HepG2 (cell line): ENCODE data around the gene SMIM41. TPM values are rescaled to one million over a fixed set of nuclear protein-coding genes. Genes with fewer than 3 reads are reported as not detected.

Experiments used
- BHLHE40 ChIP-seq: IDR thresholded peaks from 2 replicates; pipeline ENCODE4 v1.6.1; 2011; ENCODE audit warnings: low read length, improper control_type of control experiment
- ELF3 ChIP-seq: IDR thresholded peaks from 2 replicates; pipeline ENCODE4 v1.6.1; 2016; ENCODE audit warnings: missing genetic modification reagents, missing compliant biosample characterization
- FOSL2 ChIP-seq: sonication (generic); formaldehyde crosslinking; IDR thresholded peaks from 2 replicates; pipeline ENCODE4 v1.4.0; 2020; ENCODE audit warnings: missing genetic modification reagents
- MAFF ChIP-seq: IDR thresholded peaks from 2 replicates; pipeline ENCODE4 v1.6.1; 2011; ENCODE audit warnings: low read depth, low read length, improper control_type of control experiment
- MBD4 ChIP-seq: IDR thresholded peaks from 2 replicates; pipeline ENCODE4 v1.6.1; 2012; ENCODE audit warnings: low read length, inconsistent platforms, borderline replicate concordance
- SALL1 ChIP-seq: sonication (generic); formaldehyde crosslinking; IDR thresholded peaks from 2 replicates; pipeline ENCODE4 v1.8.0; 2022; ENCODE audit warnings: mild to moderate bottlenecking, missing genetic modification reagents
- SMC3 ChIP-seq: IDR thresholded peaks from 2 replicates; pipeline ENCODE4 v1.6.1; 2011; ENCODE audit warnings: low read length, improper control_type of control experiment
- SRF ChIP-seq: IDR thresholded peaks from 2 replicates; pipeline ENCODE4 v1.6.1; 2011; ENCODE audit warnings: mild to moderate bottlenecking, low read depth, low read length, moderate library complexity
- TCF7 ChIP-seq: sonication (generic); IDR thresholded peaks from 2 replicates; pipeline ENCODE4 v1.6.1; 2016; ENCODE audit warnings: antibody characterized with exemption, low read depth
- XBP1 ChIP-seq: sonication (generic); formaldehyde crosslinking; IDR thresholded peaks from 2 replicates; pipeline ENCODE4 v1.5.0; 2020; ENCODE audit warnings: missing genetic modification reagents
- ZNF101 ChIP-seq: sonication (generic); formaldehyde crosslinking; IDR thresholded peaks from 2 replicates; pipeline ENCODE4 v1.4.0; 2020; ENCODE audit warnings: mild to moderate bottlenecking, low read depth, missing genetic modification reagents, borderline replicate concordance
- ZNF331 ChIP-seq: sonication (generic); formaldehyde crosslinking; IDR thresholded peaks from 2 replicates; pipeline ENCODE4 v1.4.0; 2020; ENCODE audit warnings: missing genetic modification reagents
- ZNF543 ChIP-seq: sonication (generic); formaldehyde crosslinking; IDR thresholded peaks from 2 replicates; pipeline ENCODE4 v1.4.0; 2020; ENCODE audit warnings: mild to moderate bottlenecking, missing genetic modification reagents
- ZNF816 ChIP-seq: sonication (generic); formaldehyde crosslinking; IDR thresholded peaks from 2 replicates; pipeline ENCODE4 v1.8.0; 2022; ENCODE audit warnings: missing genetic modification reagents, mild to moderate bottlenecking, borderline replicate concordance
- polyA plus RNA-seq, 8 experiments: library from polyadenylated mRNA; depleted of rRNA in 3 of 8; stranded (reverse) in 7 of 8; unstranded in 1 of 8; fragments of >200 nt; fragmentation: Illumina TruSeq in 4 of 8; extraction: Trizol in 4 of 8; gene quantifications; 2 replicates each; pipeline versions ENCODE4 v1.2.1 to v1.2.3, GENCODE V29; 2011 to 2016; ENCODE audit warnings: low read depth in 4 of 8, missing spikeins in 1 of 8, mixed read lengths in 1 of 8; ENCODE audit not compliant: insufficient read depth in 1 of 8
- total RNA-seq, 5 experiments: library from RNA; depleted of rRNA; stranded (reverse); fragments of >200 nt; fragmentation: Illumina TruSeq; extraction: Trizol; gene quantifications; 2 replicates each; pipeline ENCODE4 v1.2.3, GENCODE V29; 2016; ENCODE audit warnings: low read depth in 1 of 5
- TF ChIP-seq, protein P1 (sequence below): sonication (generic); formaldehyde crosslinking; IDR thresholded peaks from 2 replicates; pipeline ENCODE4 v1.5.0; 2020; ENCODE audit warnings: mild to moderate bottlenecking, missing genetic modification reagents, borderline replicate concordance
- TF ChIP-seq, protein P2 (sequence below): sonication (generic); formaldehyde crosslinking; IDR thresholded peaks from 2 replicates; pipeline ENCODE4 v1.4.0; 2020; ENCODE audit warnings: low read depth, mild to moderate bottlenecking, missing genetic modification reagents
- TF ChIP-seq, protein P3 (sequence below): sonication (generic); formaldehyde crosslinking; conservative IDR thresholded peaks from 2 replicates; pipeline ENCODE4 v1.4.0; 2020; ENCODE audit warnings: missing genetic modification reagents
- TF ChIP-seq, protein P4 (sequence below): sonication (generic); formaldehyde crosslinking; IDR thresholded peaks from 2 replicates; pipeline ENCODE4 v1.4.0; 2020; ENCODE audit warnings: missing genetic modification reagents

The SMIM41 gene
- total and polyA plus RNA-seq, 2 of the 13 experiments (the other 11 are each of a cell fraction or from before 2014, with no cell fraction given) = not detected

DNA sequence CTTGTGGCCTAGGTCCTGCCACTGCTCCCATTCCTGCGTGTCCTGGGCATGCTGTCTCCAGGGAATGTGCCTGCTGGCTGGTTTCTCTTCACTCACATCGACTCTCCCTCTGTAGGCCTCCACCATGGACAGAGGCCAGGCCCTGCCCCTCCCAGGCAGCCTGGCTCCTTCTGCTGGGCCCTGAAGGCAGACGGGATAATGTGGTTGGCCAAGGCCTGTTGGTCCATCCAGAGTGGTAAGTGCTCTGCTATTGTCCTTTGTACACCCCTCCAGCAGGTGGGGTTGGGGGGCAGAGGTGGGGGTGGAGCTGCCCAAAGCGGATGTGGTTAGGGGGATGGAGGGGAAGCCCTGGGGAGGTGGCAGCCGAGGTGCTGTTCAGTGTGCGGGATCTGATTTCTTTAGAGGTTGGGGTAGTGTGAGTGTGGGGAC is 37.8 kb upstream of the SMIM41 start (continued):
- TF ChIP-seq, protein P1, sequence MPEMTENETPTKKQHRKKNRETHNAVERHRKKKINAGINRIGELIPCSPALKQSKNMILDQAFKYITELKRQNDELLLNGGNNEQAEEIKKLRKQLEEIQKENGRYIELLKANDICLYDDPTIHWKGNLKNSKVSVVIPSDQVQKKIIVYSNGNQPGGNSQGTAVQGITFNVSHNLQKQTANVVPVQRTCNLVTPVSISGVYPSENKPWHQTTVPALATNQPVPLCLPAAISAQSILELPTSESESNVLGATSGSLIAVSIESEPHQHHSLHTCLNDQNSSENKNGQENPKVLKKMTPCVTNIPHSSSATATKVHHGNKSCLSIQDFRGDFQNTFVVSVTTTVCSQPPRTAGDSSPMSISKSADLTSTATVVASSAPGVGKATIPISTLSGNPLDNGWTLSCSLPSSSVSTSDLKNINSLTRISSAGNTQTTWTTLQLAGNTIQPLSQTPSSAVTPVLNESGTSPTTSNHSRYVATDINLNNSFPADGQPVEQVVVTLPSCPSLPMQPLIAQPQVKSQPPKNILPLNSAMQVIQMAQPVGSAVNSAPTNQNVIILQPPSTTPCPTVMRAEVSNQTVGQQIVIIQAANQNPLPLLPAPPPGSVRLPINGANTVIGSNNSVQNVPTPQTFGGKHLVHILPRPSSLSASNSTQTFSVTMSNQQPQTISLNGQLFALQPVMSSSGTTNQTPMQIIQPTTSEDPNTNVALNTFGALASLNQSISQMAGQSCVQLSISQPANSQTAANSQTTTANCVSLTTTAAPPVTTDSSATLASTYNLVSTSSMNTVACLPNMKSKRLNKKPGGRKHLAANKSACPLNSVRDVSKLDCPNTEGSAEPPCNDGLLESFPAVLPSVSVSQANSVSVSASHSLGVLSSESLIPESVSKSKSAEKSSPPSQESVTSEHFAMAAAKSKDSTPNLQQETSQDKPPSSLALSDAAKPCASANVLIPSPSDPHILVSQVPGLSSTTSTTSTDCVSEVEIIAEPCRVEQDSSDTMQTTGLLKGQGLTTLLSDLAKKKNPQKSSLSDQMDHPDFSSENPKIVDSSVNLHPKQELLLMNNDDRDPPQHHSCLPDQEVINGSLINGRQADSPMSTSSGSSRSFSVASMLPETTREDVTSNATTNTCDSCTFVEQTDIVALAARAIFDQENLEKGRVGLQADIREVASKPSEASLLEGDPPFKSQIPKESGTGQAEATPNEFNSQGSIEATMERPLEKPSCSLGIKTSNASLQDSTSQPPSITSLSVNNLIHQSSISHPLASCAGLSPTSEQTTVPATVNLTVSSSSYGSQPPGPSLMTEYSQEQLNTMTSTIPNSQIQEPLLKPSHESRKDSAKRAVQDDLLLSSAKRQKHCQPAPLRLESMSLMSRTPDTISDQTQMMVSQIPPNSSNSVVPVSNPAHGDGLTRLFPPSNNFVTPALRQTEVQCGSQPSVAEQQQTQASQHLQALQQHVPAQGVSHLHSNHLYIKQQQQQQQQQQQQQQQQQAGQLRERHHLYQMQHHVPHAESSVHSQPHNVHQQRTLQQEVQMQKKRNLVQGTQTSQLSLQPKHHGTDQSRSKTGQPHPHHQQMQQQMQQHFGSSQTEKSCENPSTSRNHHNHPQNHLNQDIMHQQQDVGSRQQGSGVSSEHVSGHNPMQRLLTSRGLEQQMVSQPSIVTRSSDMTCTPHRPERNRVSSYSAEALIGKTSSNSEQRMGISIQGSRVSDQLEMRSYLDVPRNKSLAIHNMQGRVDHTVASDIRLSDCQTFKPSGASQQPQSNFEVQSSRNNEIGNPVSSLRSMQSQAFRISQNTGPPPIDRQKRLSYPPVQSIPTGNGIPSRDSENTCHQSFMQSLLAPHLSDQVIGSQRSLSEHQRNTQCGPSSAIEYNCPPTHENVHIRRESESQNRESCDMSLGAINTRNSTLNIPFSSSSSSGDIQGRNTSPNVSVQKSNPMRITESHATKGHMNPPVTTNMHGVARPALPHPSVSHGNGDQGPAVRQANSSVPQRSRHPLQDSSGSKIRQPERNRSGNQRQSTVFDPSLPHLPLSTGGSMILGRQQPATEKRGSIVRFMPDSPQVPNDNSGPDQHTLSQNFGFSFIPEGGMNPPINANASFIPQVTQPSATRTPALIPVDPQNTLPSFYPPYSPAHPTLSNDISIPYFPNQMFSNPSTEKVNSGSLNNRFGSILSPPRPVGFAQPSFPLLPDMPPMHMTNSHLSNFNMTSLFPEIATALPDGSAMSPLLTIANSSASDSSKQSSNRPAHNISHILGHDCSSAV (CRISPR knock-in tag) = no peak
- TF ChIP-seq ZNF101 = no peak
- TF ChIP-seq ELF3 (CRISPR knock-in tag) = no peak
- TF ChIP-seq, protein P2, sequence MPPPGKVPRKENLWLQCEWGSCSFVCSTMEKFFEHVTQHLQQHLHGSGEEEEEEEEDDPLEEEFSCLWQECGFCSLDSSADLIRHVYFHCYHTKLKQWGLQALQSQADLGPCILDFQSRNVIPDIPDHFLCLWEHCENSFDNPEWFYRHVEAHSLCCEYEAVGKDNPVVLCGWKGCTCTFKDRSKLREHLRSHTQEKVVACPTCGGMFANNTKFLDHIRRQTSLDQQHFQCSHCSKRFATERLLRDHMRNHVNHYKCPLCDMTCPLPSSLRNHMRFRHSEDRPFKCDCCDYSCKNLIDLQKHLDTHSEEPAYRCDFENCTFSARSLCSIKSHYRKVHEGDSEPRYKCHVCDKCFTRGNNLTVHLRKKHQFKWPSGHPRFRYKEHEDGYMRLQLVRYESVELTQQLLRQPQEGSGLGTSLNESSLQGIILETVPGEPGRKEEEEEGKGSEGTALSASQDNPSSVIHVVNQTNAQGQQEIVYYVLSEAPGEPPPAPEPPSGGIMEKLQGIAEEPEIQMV (CRISPR knock-in tag) = no peak
- no peak for TF ChIP-seq XBP1
- no peak for TF ChIP-seq TCF7
- TF ChIP-seq FOSL2 (CRISPR knock-in tag) = no peak
- no peak for TF ChIP-seq ZNF331
- no peak for TF ChIP-seq SRF
- TF ChIP-seq SALL1 (CRISPR knock-in tag) = 0 out of 2 replicates have a peak, but pooled peaks have one; percentile 19
- TF ChIP-seq MAFF = no peak
- TF ChIP-seq BHLHE40 = no peak
- TF ChIP-seq ZNF543 (CRISPR knock-in tag) = no peak
- TF ChIP-seq SMC3 = no peak
- TF ChIP-seq, protein P3, sequence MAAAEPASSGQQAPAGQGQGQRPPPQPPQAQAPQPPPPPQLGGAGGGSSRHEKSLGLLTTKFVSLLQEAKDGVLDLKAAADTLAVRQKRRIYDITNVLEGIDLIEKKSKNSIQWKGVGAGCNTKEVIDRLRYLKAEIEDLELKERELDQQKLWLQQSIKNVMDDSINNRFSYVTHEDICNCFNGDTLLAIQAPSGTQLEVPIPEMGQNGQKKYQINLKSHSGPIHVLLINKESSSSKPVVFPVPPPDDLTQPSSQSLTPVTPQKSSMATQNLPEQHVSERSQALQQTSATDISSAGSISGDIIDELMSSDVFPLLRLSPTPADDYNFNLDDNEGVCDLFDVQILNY (CRISPR knock-in tag) = no peak
- TF ChIP-seq ZNF816 (CRISPR knock-in tag) = no peak
- no peak for TF ChIP-seq MBD4
- TF ChIP-seq, protein P4, sequence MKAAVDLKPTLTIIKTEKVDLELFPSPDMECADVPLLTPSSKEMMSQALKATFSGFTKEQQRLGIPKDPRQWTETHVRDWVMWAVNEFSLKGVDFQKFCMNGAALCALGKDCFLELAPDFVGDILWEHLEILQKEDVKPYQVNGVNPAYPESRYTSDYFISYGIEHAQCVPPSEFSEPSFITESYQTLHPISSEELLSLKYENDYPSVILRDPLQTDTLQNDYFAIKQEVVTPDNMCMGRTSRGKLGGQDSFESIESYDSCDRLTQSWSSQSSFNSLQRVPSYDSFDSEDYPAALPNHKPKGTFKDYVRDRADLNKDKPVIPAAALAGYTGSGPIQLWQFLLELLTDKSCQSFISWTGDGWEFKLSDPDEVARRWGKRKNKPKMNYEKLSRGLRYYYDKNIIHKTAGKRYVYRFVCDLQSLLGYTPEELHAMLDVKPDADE (CRISPR knock-in tag) = no peak
